GM03348 (cell line): ENCODE data around the gene ANXA10.
"Not testable (repeated sequence)": the region's sequence is repeated elsewhere in the genome, so short reads cannot be mapped to it uniquely, and the experiment has no call there.

Source experiments
- DNase-seq: peaks from one replicate; pipeline ENCODE4 v3.0.0; 2012; ENCODE audit warnings: low spot score

Gene ANXA10

DNA sequence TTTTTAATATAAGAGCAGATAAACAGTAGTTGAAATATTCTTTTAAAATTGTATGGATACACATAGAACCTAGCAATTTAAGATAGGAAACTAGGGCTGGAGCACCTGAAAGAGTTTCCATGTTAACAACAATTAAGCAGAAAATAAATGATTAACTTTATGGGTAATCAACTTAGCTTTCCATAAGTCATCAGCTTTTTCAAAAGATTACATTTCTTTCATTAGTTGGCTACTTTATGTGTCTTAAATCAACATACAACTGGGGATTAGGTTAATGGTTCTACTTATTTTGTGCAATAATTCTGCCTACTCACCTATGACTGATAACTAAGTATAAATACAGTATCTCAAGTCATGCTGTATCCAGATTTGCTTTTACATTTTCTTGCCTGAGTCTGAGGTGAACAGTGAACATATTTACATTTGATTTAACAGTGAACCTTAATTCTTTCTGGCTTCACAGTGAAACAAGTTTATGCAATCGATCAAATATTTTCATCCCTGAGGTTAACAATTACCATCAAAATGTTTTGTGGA lies at the start of gene ANXA10:
TSS of gene ANXA10 (plus strand) at position 362 of the 537 bp plus-strand sequence. CDS start at position 526, 164 bp downstream.
- DNase-seq: no peak

- no peak for DNase-seq
These were observed 47.0 kb upstream of the ANXA10 start for GRCh38 chr4:168045354-168045753.

DNA sequence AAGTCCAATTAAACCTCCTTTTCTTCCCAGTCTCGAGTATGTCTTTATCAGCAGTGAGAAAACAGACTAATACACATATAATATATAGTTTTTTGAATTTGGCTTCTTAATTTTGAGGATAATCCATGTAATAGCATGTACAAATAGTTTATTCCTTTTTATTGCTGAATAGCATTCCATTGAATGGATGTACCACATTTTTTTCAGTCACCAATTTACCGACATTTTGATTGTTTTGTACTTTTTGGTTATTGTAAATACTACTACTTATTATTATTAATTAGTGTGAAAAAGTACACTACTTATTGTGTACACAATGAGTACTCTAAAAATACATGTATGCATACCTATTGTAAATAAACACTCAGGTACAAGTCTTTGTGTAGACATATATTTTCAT lies 42.3 kb upstream of the ANXA10 start:
- DNase-seq: no peak

- no peak for DNase-seq
These were observed 40.8 kb upstream of the ANXA10 start for GRCh38 chr4:168051526-168051925.

DNA sequence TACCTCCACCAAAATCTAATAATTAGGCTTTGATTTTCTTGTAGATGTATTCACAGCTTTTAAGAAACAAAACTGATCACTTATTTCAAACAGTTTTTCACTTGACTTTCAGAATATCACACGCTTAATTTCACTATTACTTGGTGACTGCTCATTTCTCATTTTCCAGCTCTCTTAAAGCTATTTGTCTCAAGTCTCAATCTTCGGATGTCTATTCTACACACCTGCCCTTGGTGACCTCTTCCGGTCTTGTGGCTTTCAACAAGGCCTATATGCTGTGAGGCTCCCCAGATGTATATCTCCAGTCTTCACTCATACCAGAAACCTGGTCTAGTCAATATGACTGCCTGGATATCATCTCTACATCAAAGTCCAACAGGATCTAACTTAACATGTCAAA lies 34.9 kb upstream of the ANXA10 start:
- no peak for DNase-seq

DNA sequence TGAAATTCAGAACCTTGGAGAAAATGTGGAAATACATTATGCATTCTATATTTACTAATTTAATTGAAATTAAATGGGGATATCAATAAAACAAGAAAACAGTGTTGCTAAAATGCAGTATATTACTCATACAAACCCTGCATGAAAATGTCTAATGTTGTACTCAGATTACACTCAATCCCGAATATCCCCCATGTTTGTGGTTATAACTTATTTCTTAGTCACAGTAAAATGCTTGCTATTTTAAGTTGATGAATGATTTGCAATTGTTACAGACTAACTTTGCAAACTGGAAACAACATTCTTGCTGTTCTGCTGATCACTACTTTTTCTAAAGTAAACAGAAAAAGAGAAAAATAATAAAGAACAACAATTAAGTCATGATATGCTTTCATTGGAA lies 33.1 kb upstream of the ANXA10 start:
- DNase-seq: peak; percentile 9

GRCh38 chr4:168063031-168063430 lies 29.3 kb upstream of the ANXA10 start:
- DNase-seq: no peak

GRCh38 chr4:168070903-168071302 lies 21.4 kb upstream of the ANXA10 start:
- DNase-seq: no peak

DNA sequence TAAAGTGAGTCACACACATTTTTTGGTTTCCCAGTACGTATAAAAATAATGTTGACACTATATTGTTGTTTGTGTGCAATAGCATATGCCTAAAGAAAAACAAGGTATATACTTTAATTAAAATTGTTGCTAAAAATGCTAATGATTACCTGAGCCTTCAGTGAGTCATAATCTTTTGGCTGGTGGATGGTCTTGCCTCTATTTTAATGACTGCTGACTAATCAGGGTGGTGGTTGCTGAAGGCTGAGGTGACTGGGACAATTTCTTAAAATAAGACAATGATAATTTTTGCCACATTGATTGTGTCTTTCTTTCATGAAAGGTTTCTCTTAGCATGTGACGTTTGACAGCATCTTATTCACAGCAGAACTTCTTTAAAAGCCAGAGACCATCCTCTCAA lies 21.0 kb upstream of the ANXA10 start:
- DNase-seq: no peak

DNA sequence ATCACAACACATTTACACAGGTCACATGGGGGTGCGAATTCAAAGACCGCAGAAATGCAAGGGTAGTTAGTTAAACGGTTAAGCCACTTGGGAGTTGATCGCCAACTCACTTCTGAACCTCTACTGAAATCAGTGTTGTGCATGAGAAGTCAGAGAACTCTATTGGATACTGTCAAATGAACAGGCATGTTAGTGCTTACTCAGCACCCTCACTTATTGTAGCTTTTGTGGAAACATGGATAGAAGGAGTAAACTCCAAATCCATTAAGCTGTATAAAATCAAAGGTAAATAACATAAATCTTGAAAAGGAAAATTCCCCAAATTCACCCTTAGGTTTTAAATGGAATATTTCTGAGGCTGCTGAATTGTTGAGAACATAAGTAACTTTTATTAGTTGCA lies 17.5 kb upstream of the ANXA10 start:
- DNase-seq: no peak

DNA sequence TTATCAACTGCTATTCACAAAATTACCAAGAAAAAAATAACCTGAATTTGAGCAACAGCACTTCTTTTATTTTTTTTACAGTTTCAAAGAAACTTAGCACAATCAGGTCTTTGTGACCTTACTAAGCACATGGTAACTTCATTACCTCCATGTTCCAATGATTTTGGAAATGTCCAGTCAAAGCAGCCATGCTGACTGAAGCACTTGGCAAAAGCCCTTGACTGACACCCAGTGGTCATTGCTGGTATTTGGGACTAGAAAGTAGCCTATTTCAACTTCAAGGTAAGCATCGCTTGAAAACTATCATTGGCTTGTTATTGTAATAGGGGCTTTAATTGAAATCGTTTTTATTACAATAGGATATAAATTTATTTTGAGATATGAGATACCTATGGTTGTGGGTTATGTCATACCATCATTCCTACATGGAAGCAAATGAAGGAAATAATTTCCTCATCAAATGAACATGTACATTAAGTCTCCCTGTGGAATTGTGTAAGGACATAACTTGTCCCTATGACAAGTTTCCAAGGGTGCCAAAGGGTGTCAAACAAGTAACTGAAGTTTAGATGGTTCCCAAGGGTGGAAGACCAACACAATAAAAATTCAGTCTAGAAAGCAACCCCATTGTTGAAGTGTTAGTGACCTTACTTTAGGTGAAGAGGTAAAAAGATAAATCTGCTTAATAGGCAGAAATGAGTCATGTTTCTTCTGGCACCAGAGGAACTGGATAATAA lies 15.2 kb upstream of the ANXA10 start:
- peak; percentile 66 for DNase-seq

- DNase-seq: no peak
These were observed 14.6 kb upstream of the ANXA10 start for GRCh38 chr4:168077726-168078239.

- no peak for DNase-seq
These were observed 10.0 kb upstream of the ANXA10 start for GRCh38 chr4:168082379-168082778.

DNA sequence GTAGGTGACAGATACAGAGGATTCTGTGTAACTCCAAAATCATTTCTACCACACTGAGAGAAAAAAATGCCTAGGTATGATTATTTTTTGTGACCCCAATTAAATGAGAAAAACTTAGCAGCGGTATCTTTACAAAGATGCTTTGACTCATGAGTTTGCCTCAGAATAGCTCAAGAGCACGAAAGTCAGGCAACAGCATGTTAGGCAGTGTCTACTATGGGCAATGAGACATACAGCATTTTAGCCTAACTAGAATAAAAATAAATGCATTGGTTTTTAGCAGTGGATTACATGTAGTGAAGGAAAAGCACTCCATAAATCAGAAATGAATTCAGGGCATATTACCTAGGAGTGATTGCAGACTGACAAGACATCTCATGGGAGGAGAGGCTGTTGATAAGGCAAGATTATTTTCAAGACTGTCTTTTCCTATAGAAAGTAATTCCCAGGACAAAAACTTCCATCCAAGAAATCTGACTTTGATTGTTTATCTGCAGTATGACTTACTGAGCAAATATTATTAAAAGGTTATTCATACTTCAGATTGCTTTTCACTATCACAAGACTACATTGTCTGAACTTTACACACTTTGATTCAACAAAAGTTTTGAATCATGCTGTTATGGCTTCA lies 3.6 kb downstream of the ANXA10 start:
- no peak for DNase-seq

- DNase-seq: no peak
These were observed 4.1 kb downstream of the ANXA10 start for GRCh38 chr4:168096407-168096784.

DNA sequence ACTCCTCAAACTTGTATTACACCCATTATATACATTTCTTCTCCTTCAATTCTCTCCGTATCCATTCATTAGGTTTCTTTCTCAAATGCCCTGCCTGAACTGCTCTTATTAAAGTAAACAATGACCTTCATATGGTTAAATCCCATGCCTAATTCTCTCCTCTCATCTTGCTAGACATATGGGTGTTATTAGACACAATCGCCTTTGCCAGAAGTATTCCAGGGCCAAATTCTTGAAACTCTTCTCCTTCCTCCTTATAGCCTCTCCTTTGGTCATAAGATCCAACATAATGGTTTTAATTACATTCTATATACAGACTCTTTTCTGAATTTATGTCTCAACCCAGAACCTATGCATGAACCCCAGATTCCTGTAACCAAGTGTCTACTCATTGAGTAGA lies 4.8 kb downstream of the ANXA10 start:
- DNase-seq: peak; percentile 7

DNA sequence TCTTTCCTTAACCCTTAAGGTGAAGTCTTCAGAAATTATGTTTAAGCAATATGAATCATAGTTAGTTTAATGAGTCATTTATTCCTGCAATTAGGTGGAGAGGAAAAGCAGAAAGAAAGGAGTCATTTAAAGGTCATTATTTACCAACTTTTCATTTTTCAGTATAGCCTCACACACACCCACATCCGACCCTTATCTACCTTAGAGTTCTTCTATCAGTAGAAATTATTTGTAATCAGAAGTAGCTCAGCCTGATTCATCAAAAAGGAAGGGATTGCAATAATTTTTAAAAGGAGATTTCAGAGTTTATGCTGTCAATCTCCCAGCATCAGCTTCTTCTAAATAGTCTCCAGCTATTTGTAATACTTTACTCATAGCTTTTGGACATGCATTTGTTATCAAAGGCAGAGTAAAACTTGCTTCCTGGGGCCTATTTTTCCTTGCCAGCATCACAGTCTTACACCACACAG lies 5.9 kb downstream of the ANXA10 start:
- DNase-seq: no peak

- DNase-seq: no peak
These were observed 6.9 kb downstream of the ANXA10 start for GRCh38 chr4:168099195-168099594.

DNA sequence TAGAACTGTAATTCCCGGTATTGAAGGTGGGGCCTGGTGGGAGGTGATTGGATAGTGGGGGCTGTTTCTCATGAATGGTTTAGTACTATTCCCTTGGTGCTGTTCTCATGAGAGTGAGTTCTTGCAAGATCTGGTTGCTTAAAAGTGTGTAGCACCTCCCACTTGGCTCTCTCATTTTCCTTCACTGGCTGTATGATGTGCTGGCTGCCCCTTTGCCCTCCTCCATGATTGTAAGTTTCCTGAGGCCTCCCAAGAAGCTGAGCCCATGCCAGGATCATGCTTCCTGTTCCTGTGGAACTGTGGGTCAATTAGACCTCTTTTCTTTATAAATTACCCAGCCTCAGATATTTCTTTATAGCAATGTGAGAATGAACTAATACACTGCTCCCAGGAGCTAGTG lies 8.7 kb downstream of the ANXA10 start:
- DNase-seq: no peak

DNA sequence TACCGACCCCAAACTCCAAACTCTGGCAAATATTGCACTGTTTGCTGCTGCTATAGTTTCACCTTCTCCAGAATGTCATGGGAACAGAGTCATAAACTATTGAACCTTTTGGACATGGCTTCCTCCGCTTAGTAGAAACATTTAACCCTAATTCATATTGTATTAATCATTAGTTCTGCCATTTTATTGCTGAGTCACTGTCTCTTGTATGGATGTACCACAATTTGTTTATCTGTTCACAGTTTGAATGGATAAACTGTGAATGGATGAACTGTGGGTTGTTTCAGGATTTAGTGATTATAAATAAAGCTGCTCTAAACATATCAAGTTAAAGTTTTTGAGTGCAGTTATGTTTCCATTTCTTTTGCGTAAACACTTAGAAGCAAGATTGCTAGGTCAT lies 10.1 kb downstream of the ANXA10 start:
- DNase-seq: no peak

GRCh38 chr4:168109527-168109926 lies 17.2 kb downstream of the ANXA10 start:
- DNase-seq: no peak

- DNase-seq: not testable (repeated sequence)
These were observed 20.7 kb downstream of the ANXA10 start for GRCh38 chr4:168113059-168113458.

GRCh38 chr4:168118116-168118655 lies 25.8 kb downstream of the ANXA10 start:
- no peak for DNase-seq
